ENCODE data around the gene FAM236C. TPM values are rescaled to one million over a fixed set of nuclear protein-coding genes. Genes with fewer than 3 reads are reported as not detected.
"Not testable (repeated sequence)": the region's sequence is repeated elsewhere in the genome, so short reads cannot be mapped to it uniquely, and the experiment has no call there.

The FAM236C gene
- total RNA-seq, 1 experiment from 2014 or later = not detected

- H3K9me3 ChIP-seq (ENCODE audit: low read depth, low read length, poor library complexity, severe bottlenecking); H3K4me1 ChIP-seq (ENCODE audit: insufficient read depth, low read length, poor library complexity, severe bottlenecking); CTCF ChIA-PET; intact Hi-C loops (cut with micrococcal nuclease; ENCODE audit: unreplicated experiment); BruUV-seq (replicated peaks); H3K27me3 ChIP-seq (replicated peaks; ENCODE audit: insufficient read depth, low read depth, low read length, poor library complexity); H3K4me3 ChIP-seq (ENCODE audit: low read depth, low read length, poor library complexity, severe bottlenecking); POLR2A ChIA-PET (ENCODE audit: low non-redundant PET); H3K36me3 ChIP-seq (ENCODE audit: insufficient read depth, low read length, poor library complexity, severe bottlenecking); DNase-seq (ENCODE audit: low spot score); H3K27ac ChIP-seq (ENCODE audit: low read depth, low read length, poor library complexity, severe bottlenecking): not testable (repeated sequence)
These were observed 29.9 kb downstream of the FAM236C start for GRCh38 chrX:72942272-72942671.

- DNase-seq (ENCODE audit: low spot score); H3K4me1 ChIP-seq (ENCODE audit: insufficient read depth, low read length, poor library complexity, severe bottlenecking); H3K4me3 ChIP-seq (ENCODE audit: low read depth, low read length, poor library complexity, severe bottlenecking); H3K27me3 ChIP-seq (replicated peaks; ENCODE audit: insufficient read depth, low read depth, low read length, poor library complexity); H3K36me3 ChIP-seq (ENCODE audit: insufficient read depth, low read length, poor library complexity, severe bottlenecking); POLR2A ChIA-PET (ENCODE audit: low non-redundant PET); CTCF ChIA-PET; H3K9me3 ChIP-seq (ENCODE audit: low read depth, low read length, poor library complexity, severe bottlenecking); intact Hi-C loops (cut with micrococcal nuclease; ENCODE audit: unreplicated experiment); BruUV-seq (replicated peaks); H3K27ac ChIP-seq (ENCODE audit: low read depth, low read length, poor library complexity, severe bottlenecking): not testable (repeated sequence)
These were observed 30.8 kb downstream of the FAM236C start for GRCh38 chrX:72943035-72943818.

- BruUV-seq (replicated peaks); DNase-seq (ENCODE audit: low spot score); H3K9me3 ChIP-seq (ENCODE audit: low read depth, low read length, poor library complexity, severe bottlenecking); H3K4me1 ChIP-seq (ENCODE audit: insufficient read depth, low read length, poor library complexity, severe bottlenecking); H3K36me3 ChIP-seq (ENCODE audit: insufficient read depth, low read length, poor library complexity, severe bottlenecking); H3K27me3 ChIP-seq (replicated peaks; ENCODE audit: insufficient read depth, low read depth, low read length, poor library complexity); H3K4me3 ChIP-seq (ENCODE audit: low read depth, low read length, poor library complexity, severe bottlenecking); POLR2A ChIA-PET (ENCODE audit: low non-redundant PET); intact Hi-C loops (cut with micrococcal nuclease; ENCODE audit: unreplicated experiment); H3K27ac ChIP-seq (ENCODE audit: low read depth, low read length, poor library complexity, severe bottlenecking); CTCF ChIA-PET: not testable (repeated sequence)
These were observed 31.4 kb downstream of the FAM236C start, which contains the start of gene DMRTC1 for GRCh38 chrX:72943819-72944169. TSS of gene DMRTC1 (minus strand) at chrX:72943837. CDS start at chrX:72875694, 68,143 bp downstream.

GRCh38 chrX:72959971-72960370 lies 47.6 kb downstream of the FAM236C start:
- CTCF ChIA-PET; DNase-seq (ENCODE audit: low spot score); H3K27me3 ChIP-seq (replicated peaks; ENCODE audit: insufficient read depth, low read depth, low read length, poor library complexity); H3K4me1 ChIP-seq (ENCODE audit: insufficient read depth, low read length, poor library complexity, severe bottlenecking); intact Hi-C loops (cut with micrococcal nuclease; ENCODE audit: unreplicated experiment); H3K4me3 ChIP-seq (ENCODE audit: low read depth, low read length, poor library complexity, severe bottlenecking); POLR2A ChIA-PET (ENCODE audit: low non-redundant PET); H3K27ac ChIP-seq (ENCODE audit: low read depth, low read length, poor library complexity, severe bottlenecking); H3K9me3 ChIP-seq (ENCODE audit: low read depth, low read length, poor library complexity, severe bottlenecking); BruUV-seq (replicated peaks); H3K36me3 ChIP-seq (ENCODE audit: insufficient read depth, low read length, poor library complexity, severe bottlenecking): not testable (repeated sequence)

Other genes with a start within 250 kb of the FAM236C start
- gene PHKA1, start 198.3 kb upstream of the FAM236C start, total RNA-seq (2021) = 10.5 and 13.6 TPM in 2 replicates
- gene DMRTC1B, start 135.7 kb upstream of the FAM236C start, total RNA-seq (2021) = not detected in 2 replicates
- gene FAM236B, start 130.0 kb upstream of the FAM236C start, total RNA-seq (2021) = not detected in 2 replicates
- gene FAM236D, start 104.4 kb upstream of the FAM236C start, total RNA-seq (2021) = not detected in 2 replicates
- gene FAM236A, start 25.6 kb downstream of the FAM236C start, total RNA-seq (2021) = not detected in 2 replicates
- not detected in 2 replicates for gene DMRTC1, start 31.2 kb downstream of the FAM236C start, total RNA-seq (2021)
- not detected in 2 replicates for gene PABPC1L2B, start 90.3 kb downstream of the FAM236C start, total RNA-seq (2021)
- gene PABPC1L2A, start 166.9 kb downstream of the FAM236C start, total RNA-seq (2021) = not detected in 2 replicates

Data from A673 (cell line).